Astrocyte of the cerebellum (primary cell): Measurements from ENCODE around the gene ARL17A.
"Not testable (repeated sequence)": the region's sequence is repeated elsewhere in the genome, so short reads cannot be mapped to it uniquely, and the experiment has no call there.

Experiments
- DNase-seq: peaks from one replicate; pipeline ENCODE4 v3.0.0-alpha.2; 2011; ENCODE audit warnings: low read depth
- H3K4me3 ChIP-seq: 2 replicates; pipeline ENCODE4 v1.5.1; 2011; ENCODE audit warnings: mild to moderate bottlenecking, low read depth, low read length, moderate library complexity
- in situ Hi-C: cut with HindIII; loops from 2 replicates; pipeline ENCODE4 v1.10.0; 2017; ENCODE audit warnings: low sequenced_read_pairs

The ARL17A gene

DNA sequence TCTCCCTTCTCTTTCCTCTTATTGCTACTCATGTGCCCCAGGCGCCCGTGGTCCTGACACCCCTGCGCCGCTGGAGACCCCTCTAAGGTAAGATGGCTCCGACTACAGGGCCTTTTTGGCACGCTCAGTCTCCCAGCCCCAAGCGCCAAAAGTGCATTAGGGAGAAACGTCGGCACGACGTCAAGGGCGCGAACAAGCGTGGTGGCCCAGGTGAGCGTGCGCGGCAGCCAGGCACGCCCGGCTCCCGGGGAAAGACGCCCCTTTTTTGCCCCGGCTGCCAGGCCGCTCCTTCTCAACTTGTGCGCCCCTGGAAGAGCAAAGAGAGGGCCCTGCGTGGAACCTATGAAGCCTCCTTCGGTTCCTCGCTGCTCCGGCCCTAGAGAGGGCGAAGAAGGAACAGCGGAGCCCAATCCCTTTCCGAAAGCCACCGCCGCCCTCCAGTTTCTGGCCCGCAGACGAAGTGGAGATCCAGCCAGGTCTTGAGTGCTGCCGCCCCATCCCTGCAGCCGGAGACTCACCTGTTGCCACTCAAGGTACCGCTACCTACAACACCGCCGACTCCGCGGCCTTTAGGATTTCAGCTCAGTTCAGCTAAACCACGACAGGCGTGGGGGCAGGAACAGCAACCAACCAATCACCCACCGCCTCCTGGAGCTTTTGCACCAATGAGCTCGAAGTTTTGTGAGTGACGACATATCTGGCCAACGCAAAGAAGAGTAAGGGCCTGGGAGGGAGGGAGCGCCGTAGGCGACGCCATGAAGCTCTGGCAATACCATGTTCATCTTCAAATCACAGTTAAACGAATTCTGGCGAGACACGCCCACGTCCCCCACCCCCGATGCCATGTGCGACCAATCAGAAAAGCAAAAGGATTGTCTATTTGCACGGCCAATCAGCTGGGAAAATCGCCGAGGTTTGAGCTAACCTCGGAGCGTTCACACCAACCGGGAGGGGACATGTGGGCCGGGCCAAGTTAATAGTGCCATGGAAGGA lies at the start of gene ARL17A:
Gene ARL17A, minus strand, starts transcription at position 609 of the 993 bp plus-strand sequence. CDS start 3,369 bp downstream, outside the sequence.
- DNase-seq, in situ Hi-C loops, H3K4me3 ChIP-seq: not testable (repeated sequence)

DNA sequence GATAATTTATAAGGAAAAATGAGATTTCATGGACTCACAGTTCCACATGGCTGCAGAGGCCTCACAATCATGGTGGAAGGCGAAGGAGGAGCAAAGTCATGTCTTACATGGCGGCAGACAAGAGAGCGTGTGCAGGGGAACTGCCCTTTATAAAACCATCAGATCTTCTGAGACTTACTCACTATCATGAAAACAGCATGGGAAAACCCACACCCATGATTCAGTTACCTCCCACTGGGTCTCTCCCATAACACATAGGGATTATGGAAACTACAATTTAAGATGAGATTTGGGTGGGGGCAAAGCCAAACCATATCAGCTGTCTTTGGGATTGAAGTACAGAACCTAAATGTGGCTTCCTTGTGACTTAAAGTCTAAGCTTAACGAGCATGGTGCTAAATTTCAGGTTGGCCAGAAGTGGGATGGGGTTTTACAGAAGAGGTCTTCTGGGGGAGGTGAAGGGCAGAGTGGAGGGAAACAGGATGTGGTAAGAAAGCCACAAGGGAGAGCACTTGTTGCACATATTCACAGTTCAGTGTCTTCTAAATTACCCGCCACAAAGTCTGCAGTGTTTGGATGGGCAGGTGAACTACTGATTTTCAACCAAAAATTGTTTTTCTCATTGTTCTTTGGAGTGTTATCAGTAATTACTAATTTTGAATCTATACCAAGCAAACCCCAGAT lies 49.4 kb upstream of the ARL17A start:
- H3K4me3 ChIP-seq, DNase-seq, in situ Hi-C loops: not testable (repeated sequence)

DNA sequence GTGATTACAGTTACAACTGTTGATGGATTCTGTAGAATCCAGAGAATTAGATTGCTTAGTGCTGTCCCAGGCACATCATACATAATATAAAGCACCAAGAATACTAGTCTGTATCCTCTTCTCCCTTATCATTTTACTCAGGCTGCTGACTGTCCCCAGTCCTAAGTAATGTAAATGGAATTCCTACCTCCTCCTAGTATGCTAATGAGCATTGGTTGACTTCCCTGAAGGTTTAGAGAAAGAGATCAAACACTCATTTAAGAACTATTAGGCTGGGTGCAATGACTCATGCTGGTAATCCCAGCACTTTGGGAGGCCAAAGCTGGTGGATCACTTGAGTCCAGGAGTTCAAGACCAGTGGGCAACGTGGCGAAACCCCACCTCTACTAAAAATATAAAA lies 48.0 kb upstream of the ARL17A start:
- H3K4me3 ChIP-seq, in situ Hi-C loops, DNase-seq: not testable (repeated sequence)

DNA sequence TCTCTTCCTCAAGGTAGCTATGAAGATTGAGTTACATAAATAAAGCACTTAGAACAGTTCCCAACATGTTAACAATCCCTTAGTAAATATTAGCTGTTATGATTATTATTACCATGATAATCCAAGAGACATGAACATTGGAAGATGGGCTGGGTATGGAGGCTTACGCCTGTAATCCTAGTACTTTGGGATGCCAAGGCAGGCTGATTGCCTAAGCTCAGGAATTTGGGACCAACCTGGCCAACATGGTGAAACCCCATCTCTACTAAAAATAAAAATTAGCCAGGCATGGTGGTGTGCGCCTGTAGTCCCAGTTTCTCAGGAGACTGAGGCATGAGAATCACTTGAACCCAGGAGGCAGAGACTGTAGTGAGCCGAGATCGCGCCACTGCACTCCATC lies 45.2 kb upstream of the ARL17A start:
- in situ Hi-C loops, H3K4me3 ChIP-seq, DNase-seq: not testable (repeated sequence)

DNA sequence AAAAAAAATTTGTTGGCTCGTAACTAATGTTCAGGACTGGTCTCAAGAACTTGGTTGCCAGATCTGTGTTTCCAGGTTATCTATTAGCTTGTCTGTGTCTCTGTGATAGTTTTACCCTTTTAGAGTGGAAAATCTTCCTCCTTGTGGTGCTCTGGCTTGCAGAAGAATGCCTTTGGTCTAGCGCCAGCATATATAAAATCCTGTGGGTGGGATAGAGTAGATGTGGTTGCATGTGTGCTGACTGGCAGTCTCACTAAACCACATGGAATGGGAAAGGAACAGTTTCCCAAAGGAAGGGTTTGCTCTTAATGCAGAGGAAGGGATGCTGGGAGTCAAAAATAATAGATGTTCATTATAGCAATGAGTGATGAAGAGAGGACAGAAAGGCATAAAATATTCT lies 44.3 kb upstream of the ARL17A start:
- DNase-seq, in situ Hi-C loops: not testable (repeated sequence)

DNA sequence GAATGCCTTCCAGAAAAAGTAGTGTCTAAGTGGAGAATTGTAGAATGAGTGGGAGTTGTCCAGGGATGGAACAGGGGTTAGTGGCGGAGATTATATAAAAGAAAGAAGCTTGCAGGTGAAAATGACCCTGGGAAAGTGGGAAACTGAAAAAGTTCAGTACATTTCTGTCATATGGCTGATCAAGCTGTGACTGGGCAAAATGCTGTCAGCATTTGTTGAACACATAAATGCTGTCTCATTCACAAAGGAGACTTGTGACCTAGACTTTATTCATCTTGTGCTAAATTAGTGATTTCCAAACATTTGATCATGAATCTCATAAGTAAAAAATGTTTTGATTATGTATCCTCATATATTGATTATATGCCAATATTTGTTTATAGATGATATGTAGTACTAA lies 39.5 kb upstream of the ARL17A start:
- in situ Hi-C loops, DNase-seq, H3K4me3 ChIP-seq: not testable (repeated sequence)

More for the DNA sequence above, 44.3 kb upstream of the ARL17A start:
- not testable (repeated sequence) for H3K4me3 ChIP-seq

DNA sequence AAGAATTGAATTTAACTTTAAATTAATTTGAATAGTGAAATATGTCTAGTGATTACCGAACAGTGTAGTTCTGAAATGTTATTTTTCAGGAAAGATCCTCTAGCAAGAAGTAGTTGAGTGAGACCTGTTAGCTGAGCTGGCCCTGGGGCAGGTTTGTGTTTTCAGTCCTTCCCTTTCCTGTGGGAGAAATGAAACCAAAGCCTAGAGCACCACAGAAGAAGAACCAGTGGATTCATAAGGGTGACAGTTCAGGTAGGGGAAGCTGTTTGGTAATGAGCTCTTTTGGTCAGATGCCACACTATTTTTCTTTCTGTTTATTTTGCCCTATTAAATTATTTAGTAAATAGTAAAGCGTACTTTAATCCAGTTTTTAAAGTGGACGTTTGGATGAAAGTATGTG lies 37.6 kb upstream of the ARL17A start:
- H3K4me3 ChIP-seq, DNase-seq, in situ Hi-C loops: not testable (repeated sequence)

DNA sequence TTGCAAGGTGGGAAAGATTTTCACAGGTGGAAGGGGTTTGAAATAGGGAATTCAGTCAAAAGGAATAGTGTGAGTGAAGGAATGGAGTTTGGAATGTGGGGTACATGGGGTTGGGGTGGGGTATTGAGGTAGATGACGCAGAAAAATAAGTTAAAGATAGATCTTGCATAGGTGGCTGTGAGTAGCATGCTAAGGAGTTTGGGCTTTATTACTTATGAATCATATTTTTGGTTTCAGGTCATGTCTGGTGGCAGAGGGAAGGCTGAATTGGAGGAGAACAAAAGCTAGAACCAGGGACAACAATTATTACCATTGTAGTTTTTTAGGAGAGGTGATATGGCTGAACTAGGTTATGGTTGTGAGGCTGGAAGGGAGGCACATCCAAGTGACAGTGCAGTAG lies 34.4 kb upstream of the ARL17A start:
- DNase-seq, H3K4me3 ChIP-seq, in situ Hi-C loops: not testable (repeated sequence)

DNA sequence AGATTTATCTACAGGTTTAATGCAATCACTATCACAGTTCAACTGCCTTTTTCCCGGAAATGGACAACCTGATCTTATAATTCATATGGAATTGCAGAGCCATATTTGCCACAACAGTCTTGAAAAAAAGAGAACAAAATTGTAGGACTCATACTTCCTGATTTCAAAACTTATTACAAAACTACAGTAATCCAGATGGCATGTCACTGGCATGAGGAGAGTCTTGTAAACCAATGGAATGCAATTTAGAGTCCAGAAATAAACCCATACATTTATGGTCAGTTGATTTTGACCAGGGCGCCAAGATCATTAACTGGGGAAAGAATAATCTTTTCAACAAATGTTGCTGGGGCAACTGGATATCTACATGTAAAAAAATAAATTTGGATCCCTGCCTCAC lies 31.8 kb upstream of the ARL17A start:
- DNase-seq, in situ Hi-C loops, H3K4me3 ChIP-seq: not testable (repeated sequence)

DNA sequence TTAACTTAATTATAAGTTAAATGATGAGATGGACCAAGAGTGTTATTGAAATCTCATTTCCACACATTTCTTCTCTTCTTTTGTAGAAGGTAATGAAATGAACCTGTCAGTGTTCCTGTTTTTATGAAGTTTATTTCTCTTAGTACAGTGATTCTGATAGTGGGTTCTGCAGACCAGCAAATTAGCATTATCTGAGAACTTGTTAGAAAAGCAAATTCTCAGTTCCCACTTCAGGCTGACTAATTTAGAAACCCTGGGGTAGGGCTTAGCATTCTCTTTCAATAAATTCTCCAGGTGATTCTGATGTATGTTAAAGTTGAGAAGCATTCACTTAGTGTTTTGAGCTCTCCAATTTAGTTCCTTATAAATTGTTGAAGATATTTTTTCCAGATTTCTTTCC lies 23.6 kb upstream of the ARL17A start:
- H3K4me3 ChIP-seq, in situ Hi-C loops, DNase-seq: not testable (repeated sequence)

DNA sequence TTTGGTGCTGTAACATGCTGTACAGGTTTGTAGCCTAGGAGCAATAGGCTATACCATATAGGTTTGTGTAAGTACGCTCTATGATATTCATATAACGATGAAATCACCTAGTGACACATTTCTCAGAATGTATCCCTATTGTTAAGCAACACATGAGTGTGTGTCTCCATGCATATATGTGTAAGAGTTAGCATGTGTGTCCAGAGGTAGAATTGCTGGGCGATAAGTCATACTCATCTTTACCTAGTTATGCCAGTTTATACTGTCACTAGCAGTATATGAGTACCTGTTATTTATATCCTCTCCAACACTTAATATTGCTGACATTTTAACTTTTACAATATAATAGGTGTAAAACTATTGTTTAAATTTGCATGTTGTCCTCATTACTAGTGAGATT lies 21.3 kb upstream of the ARL17A start:
- H3K4me3 ChIP-seq, in situ Hi-C loops, DNase-seq: not testable (repeated sequence)

DNA sequence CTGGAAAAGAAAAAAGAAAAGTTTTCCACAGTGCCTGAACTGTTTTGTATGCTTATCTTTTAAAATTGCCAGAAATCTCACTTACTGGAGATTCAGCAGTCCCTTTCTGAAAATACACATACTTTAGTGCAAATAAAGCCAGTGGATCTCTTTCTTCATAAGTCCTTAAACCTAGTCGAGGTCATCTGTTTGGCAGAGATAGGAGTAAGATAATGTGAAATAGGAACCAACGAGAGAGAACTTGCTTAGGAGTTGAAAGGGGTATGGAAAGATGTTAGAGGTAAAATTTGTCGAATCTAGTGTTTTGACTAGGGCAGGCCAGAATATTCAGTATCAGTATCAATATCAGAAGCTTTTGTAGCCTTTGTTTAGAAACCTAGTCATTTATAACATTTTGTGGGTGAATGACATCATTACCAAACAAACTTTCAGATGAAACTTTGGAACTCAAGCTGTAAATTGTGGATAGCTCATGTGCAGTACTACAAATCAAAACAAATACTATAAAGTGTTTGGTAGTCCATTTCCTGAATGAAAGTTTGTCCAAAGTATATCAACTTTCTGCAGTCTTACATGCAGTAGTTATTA lies 18.9 kb upstream of the ARL17A start:
- in situ Hi-C loops, DNase-seq, H3K4me3 ChIP-seq: not testable (repeated sequence)

DNA sequence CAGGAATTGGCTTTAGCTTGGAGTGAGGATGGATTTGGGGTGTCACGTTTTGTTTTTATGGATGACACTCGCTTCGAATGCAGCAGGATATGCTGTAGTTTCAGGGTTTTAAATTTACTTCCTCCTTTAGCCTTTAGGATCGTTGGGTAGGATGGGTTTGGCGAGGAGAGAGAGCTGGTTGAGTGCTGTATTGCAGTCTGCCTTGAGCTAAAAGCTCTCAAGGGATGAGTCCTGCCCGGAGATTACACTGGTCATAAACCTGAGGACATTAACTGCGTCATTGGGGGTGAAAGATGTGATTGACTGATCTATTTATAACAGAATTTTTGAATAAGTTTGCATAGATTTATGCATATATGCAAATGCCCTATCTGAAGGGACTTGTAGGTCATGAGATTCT lies 11.8 kb upstream of the ARL17A start:
- in situ Hi-C loops, H3K4me3 ChIP-seq, DNase-seq: not testable (repeated sequence)

DNA sequence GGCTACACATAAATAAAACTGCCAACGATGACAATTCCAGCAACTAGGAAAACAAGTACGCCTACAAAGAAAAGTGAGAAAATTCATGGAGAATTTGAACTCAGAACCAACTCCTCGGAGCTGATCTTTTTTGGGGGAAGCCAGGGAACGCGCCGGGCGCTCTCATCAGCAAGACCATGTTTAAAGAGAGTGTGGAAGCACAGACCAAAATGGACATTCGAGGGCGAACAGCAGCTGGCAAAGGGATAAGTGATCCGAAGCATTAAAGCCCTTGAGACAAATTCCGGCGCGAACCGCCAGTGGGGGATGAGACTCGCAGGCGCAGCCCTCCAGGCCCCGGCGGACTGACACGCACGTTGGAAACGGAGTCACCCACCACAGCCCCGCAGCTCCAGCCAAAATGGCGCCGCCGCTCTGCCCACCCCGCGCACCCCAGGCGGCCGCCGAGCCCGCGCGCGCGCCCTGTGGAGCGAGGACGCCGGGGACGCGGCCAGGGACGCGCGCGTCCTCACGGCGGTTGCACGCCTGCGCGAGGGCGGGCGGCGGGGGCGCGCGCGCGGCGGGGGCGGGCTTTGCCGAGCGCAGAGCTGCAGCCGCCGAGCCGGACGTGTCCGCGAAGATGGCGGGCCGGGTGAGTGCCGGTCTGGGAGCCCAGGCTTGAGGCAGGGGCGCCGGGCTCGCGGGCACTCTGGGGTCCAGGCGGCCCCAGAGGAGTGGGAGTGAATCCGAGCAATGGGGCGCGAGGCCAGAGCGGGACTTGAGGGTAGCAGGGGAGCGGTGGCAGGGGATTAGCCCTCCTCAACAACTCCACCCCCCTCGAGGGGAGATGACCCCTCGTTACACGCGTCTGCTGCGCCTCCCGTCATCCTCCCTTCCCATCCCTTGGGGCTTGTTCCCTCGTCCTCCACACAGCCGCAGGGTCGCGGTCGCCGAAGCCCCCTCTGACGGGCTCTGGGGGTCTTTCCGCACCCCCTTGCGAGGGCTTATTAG lies 11.0 kb upstream of the ARL17A start, which contains the start of gene NSF:
Gene NSF, plus strand, starts transcription at position 513 of the 990 bp plus-strand sequence. Its CDS starts 107 bp downstream, at position 620.
- in situ Hi-C loops, H3K4me3 ChIP-seq: not testable (repeated sequence)

DNA sequence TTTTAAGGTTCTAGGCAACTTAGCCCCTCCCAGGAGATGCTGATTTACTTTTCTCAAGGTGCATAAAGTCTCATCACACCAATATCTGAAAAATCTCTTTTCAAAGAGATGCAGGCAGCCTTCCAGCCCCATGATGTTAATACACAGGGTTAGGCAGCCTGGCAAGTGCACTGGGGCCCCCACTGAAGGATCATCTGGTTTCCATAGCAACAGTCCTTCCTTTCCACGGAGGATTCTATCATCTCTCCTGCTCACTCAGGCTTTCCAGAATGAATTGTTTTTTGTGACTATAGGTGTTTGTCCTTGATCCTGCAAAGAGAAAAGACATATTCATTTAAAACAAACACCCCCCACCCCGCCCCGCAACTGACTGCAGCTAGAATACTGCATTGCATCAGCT lies 6.0 kb upstream of the ARL17A start:
- DNase-seq, H3K4me3 ChIP-seq, in situ Hi-C loops: not testable (repeated sequence)

More for the DNA sequence above, 11.0 kb upstream of the ARL17A start, which contains the start of gene NSF:
- not testable (repeated sequence) for DNase-seq

DNA sequence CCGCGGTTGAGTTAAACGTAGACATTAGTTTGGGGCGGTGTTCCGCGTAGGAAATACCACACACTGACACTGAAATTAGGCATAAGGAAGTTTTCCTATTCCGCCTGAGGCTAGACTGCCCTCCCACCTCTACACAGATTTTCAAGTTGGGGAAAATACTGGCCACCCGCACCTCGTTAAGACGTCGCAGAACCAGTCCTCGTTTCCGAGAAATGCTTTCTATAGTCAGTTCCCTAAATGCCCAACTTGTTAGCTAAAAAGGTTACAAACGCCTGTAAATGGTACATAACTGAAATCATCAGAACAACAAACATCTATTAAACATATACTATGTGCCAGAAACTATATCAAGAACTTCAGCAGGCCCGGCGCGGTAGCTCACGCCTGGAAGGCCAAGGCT lies 591 bp upstream of the ARL17A start:
- DNase-seq, H3K4me3 ChIP-seq, in situ Hi-C loops: not testable (repeated sequence)
